OCI-LY1 (cell line): ENCODE data around the gene RPS21.

Source experiments
- H2AFZ ChIP-seq: fragments of 200-600 bp; sonication (generic), shearing (Covaris generic); 2 replicates; pipeline ENCODE4 v1.6.0; 2014; ENCODE audit warnings: antibody characterized with exemption, mild to moderate bottlenecking, low read length
- H3F3A ChIP-seq: fragments of 200-600 bp; sonication (generic), shearing (Covaris generic); 2 replicates; pipeline ENCODE4 v1.6.0; 2014; ENCODE audit warnings: mild to moderate bottlenecking, antibody characterized with exemption, low read length, moderate library complexity; ENCODE audit not compliant: insufficient read depth
- H3K27ac ChIP-seq: fragments of 200-600 bp; sonication (generic); 2 replicates; pipeline ENCODE4 v1.5.1; 2014; ENCODE audit warnings: low read length, mixed run types, mild to moderate bottlenecking, low read depth; ENCODE audit not compliant: poor library complexity, severe bottlenecking
- H3K27me3 ChIP-seq: fragments of 200-600 bp; sonication (generic); 2 replicates; pipeline ENCODE4 v1.6.0; 2014; ENCODE audit warnings: antibody characterized with exemption, mild to moderate bottlenecking, low read length, moderate library complexity; ENCODE audit not compliant: insufficient read depth
- H3K36me3 ChIP-seq: fragments of 200-600 bp; sonication (generic); 2 replicates; pipeline ENCODE4 v1.6.1; 2014; ENCODE audit warnings: mild to moderate bottlenecking, antibody characterized with exemption, low read length, moderate library complexity, mixed read lengths; ENCODE audit not compliant: insufficient read depth
- H3K4me1 ChIP-seq: fragments of 200-600 bp; sonication (generic); 2 replicates; pipeline ENCODE4 v1.5.1; 2014; ENCODE audit warnings: mild to moderate bottlenecking, low read length, moderate library complexity; ENCODE audit not compliant: insufficient read depth, severe bottlenecking
- H3K4me2 ChIP-seq: fragments of 200-600 bp; sonication (generic), shearing (Covaris generic); 2 replicates; pipeline ENCODE4 v1.6.1; 2014; ENCODE audit warnings: low read length
- H3K4me3 ChIP-seq: fragments of 200-600 bp; sonication (generic); 2 replicates; pipeline ENCODE4 v1.5.1; 2014; ENCODE audit warnings: low read length, low read depth, mild to moderate bottlenecking, mixed read lengths; ENCODE audit not compliant: poor library complexity, severe bottlenecking
- H3K79me2 ChIP-seq: fragments of 200-600 bp; shearing (Covaris generic); 2 replicates; pipeline ENCODE4 v1.6.1; 2016; ENCODE audit warnings: mixed run types, low read length, mixed read lengths; ENCODE audit not compliant: insufficient read depth
- H3K9ac ChIP-seq: fragments of 200-600 bp; sonication (generic), shearing (Covaris generic); 2 replicates; pipeline ENCODE4 v1.6.1; 2014; ENCODE audit warnings: mild to moderate bottlenecking, low read length, mixed read lengths
- H3K9me2 ChIP-seq: fragments of 200-600 bp; sonication (generic), shearing (Covaris generic); 2 replicates; pipeline ENCODE4 v1.6.1; 2014; ENCODE audit warnings: low read depth, mild to moderate bottlenecking, low read length, mixed read lengths
- H3K9me3 ChIP-seq: fragments of 200-600 bp; shearing (Covaris generic); 2 replicates; pipeline ENCODE4 v1.6.1; 2014; ENCODE audit warnings: low read length, mixed read lengths
- H4K20me1 ChIP-seq: fragments of 200-600 bp; sonication (generic), shearing (Covaris generic); 2 replicates; pipeline ENCODE4 v1.6.0; 2016; ENCODE audit warnings: mild to moderate bottlenecking, low read length; ENCODE audit not compliant: insufficient read depth
- EZH2 ChIP-seq: fragments of 200-600 bp; sonication (generic), shearing (Covaris generic); IDR thresholded peaks from 2 replicates; pipeline ENCODE4 v1.8.0; 2017; ENCODE audit warnings: borderline replicate concordance, mixed run types, mild to moderate bottlenecking, antibody characterized with exemption, low read length, moderate library complexity, mixed read lengths
- TF ChIP-seq, protein P1 (sequence below): fragments of 200-600 bp; sonication (generic), shearing (Covaris generic); IDR thresholded peaks from 2 replicates; pipeline ENCODE4 v1.5.1; 2017; ENCODE audit warnings: mild to moderate bottlenecking, antibody characterized with exemption, low read length, moderate library complexity, mixed read lengths

The RPS21 gene

DNA sequence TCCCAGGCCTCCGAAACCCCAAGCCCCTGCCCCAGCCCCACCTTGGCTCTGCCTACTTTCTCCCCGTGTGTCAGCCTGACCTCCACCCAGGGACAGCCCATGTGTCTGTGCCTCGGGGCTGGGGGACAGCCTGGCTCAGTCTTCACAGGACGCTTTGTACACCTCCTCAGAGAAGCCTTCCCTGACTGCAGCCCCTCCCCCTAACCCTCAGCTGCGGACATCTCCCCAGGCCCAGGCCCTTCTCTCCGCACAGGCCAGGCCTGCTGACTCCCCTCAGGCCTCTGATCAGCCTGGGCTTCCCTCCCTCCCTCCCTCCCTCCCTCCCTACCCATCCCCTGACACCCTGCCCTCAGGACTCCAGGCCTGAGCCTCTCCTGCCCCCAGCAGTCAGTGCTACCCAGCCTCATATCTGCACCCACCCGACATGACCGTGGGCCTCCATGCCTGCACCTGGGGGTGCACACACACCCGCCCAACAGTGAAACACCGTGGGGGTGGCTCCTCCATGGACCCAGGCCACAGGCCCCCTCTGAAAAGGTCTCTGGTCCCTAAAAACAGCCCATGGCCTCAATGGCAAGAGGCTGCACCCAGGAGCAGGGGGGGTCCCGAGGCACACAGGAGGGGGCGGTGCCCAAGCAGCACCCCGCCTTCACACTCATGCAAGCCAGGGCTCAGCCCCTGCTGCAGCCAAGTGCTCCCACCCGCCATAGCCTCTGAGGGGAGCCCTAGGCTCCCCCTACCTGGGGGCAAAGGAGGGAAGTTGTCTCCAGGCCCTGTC, 32.7 kb upstream of the RPS21 start:
- no peak overlapping the region for H3K4me2 ChIP-seq
- H3K27me3 ChIP-seq, result peaks cover 7% of the 10 kb centered on the region; the same call in 1 of the 2 replicates
- no peak overlapping the region for H3K27ac ChIP-seq
- no peaks in the 10 kb centered on the region for H3K36me3 ChIP-seq
- TF ChIP-seq EZH2, result no peak
- TF ChIP-seq, protein P1, sequence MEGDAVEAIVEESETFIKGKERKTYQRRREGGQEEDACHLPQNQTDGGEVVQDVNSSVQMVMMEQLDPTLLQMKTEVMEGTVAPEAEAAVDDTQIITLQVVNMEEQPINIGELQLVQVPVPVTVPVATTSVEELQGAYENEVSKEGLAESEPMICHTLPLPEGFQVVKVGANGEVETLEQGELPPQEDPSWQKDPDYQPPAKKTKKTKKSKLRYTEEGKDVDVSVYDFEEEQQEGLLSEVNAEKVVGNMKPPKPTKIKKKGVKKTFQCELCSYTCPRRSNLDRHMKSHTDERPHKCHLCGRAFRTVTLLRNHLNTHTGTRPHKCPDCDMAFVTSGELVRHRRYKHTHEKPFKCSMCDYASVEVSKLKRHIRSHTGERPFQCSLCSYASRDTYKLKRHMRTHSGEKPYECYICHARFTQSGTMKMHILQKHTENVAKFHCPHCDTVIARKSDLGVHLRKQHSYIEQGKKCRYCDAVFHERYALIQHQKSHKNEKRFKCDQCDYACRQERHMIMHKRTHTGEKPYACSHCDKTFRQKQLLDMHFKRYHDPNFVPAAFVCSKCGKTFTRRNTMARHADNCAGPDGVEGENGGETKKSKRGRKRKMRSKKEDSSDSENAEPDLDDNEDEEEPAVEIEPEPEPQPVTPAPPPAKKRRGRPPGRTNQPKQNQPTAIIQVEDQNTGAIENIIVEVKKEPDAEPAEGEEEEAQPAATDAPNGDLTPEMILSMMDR, result no peak
- H3K4me3 ChIP-seq, result no peak overlapping the region
- no peaks in the 10 kb centered on the region for H3K4me1 ChIP-seq
- no peak overlapping the region for H2AFZ ChIP-seq
- no peaks in the 10 kb centered on the region for H3K9me3 ChIP-seq
- no peaks in the 10 kb centered on the region for H3K79me2 ChIP-seq
- no peak overlapping the region for H3K9ac ChIP-seq
- no peaks in the 10 kb centered on the region for H4K20me1 ChIP-seq
- no peaks in the 10 kb centered on the region for H3F3A ChIP-seq
- no peaks in the 10 kb centered on the region for H3K9me2 ChIP-seq

DNA sequence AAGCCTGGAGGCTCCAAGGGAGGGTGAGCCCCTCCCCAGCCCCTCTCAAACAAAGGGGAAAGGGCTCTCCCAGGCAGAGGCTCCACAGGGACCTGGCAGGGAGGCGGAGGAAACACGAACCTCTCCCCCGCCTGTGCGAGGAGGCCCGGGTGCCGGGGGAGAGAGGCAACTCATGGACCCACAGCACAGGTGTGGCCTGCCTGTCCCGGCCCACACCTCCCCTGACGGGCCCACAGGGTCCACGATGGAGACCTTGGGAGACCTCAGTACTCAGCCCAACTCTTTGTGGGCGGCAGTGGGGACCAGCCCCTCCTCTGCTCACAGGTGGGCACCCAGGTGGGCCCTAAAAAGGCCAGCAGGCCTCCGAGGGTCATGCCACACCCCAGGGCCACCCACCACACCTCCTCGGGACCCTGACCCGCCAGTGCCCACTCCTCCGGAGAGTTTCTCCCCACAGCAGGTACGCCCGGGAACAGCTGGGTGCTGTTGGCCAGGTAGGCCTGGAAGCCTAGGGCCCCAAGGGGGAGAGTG, 32.0 kb upstream of the RPS21 start:
- Histone ChIP-seq H3K9ac (no peak overlapping the region), H3K36me3 (no peaks in the 10 kb centered on the region), H3K4me3 (no peak overlapping the region), H2AFZ (no peak overlapping the region), H3K4me2 (no peak overlapping the region), H3F3A (no peaks in the 10 kb centered on the region), H3K9me3 (no peaks in the 10 kb centered on the region), H3K79me2 (no peaks in the 10 kb centered on the region), H3K27ac (no peak overlapping the region), H4K20me1 (no peaks in the 10 kb centered on the region), H3K4me1 (no peaks in the 10 kb centered on the region), H3K27me3 (peaks cover 7% of the 10 kb centered on the region; the same call in 1 of the 2 replicates), H3K9me2 (no peaks in the 10 kb centered on the region)
- TF ChIP-seq EZH2, result no peak
- TF ChIP-seq, protein P1, result no peak

DNA sequence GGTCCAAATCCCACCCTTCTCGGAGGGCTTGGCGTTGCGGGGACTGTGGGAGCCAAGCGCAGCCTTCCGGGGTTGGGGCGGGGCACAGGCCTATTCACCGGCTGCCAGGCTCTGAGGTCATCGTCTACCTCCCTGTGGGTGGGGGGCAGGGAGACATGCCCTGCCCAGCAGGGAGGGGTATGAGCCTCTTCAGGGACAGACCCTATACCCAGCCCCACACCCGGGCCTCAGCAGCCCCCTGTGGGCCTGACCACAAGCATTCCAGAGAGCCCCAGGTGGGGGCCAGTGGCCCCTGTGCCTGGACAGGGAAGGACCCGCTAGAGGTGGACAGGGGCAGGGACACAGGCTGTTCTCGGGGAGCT, 31.4 kb upstream of the RPS21 start:
- TF ChIP-seq, protein P1, result no peak
- no peak for TF ChIP-seq EZH2
- H3K4me1 ChIP-seq, result no peaks in the 10 kb centered on the region
- H3K27me3 ChIP-seq, result peaks cover 7% of the 10 kb centered on the region; the same call in 1 of the 2 replicates
- H3K27ac ChIP-seq, result no peak overlapping the region
- no peak overlapping the region for H3K9ac ChIP-seq
- no peaks in the 10 kb centered on the region for H3K79me2 ChIP-seq
- no peaks in the 10 kb centered on the region for H3F3A ChIP-seq
- no peaks in the 10 kb centered on the region for H3K36me3 ChIP-seq
- H2AFZ ChIP-seq, result no peak overlapping the region
- H3K4me2 ChIP-seq, result no peak overlapping the region
- H3K9me3 ChIP-seq, result no peaks in the 10 kb centered on the region
- H4K20me1 ChIP-seq, result no peaks in the 10 kb centered on the region
- H3K4me3 ChIP-seq, result no peak overlapping the region
- no peaks in the 10 kb centered on the region for H3K9me2 ChIP-seq
